ENCODE results near the gene SUCO.

DNA sequence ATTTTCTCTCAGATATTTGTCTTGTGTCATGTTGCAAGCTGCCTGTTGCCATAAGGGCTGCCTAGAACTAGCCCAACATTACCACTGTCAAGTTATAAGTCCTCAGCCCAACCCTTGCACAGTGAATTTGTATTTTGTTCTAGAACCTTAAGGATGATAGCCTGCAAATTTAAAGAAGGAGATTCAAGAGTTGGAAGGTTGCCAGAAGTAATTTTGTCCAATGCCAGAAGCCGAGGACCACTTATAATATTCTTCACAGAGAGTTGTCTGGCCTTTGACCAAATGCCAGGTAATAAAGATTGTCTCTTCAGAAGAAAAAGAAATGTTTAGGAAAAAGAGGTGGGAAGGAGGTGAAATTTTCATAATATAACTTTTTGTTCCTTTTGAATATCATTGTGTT, 40.5 kb upstream of the SUCO start:
- TF ChIP-seq FOSL2 (IDR thresholded peaks at IDR 0.05): no peak
- no peak for TF ChIP-seq FOSL2 (CRISPR knock-in tag; IDR thresholded peaks at IDR 0.05)
- TF ChIP-seq, protein P1, sequence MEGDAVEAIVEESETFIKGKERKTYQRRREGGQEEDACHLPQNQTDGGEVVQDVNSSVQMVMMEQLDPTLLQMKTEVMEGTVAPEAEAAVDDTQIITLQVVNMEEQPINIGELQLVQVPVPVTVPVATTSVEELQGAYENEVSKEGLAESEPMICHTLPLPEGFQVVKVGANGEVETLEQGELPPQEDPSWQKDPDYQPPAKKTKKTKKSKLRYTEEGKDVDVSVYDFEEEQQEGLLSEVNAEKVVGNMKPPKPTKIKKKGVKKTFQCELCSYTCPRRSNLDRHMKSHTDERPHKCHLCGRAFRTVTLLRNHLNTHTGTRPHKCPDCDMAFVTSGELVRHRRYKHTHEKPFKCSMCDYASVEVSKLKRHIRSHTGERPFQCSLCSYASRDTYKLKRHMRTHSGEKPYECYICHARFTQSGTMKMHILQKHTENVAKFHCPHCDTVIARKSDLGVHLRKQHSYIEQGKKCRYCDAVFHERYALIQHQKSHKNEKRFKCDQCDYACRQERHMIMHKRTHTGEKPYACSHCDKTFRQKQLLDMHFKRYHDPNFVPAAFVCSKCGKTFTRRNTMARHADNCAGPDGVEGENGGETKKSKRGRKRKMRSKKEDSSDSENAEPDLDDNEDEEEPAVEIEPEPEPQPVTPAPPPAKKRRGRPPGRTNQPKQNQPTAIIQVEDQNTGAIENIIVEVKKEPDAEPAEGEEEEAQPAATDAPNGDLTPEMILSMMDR (IDR thresholded peaks at IDR 0.05): no peak
- TF ChIP-seq POLR2A (IDR thresholded peaks at IDR 0.05; ENCODE audit: low read length): no peak
- TF ChIP-seq, protein P2, sequence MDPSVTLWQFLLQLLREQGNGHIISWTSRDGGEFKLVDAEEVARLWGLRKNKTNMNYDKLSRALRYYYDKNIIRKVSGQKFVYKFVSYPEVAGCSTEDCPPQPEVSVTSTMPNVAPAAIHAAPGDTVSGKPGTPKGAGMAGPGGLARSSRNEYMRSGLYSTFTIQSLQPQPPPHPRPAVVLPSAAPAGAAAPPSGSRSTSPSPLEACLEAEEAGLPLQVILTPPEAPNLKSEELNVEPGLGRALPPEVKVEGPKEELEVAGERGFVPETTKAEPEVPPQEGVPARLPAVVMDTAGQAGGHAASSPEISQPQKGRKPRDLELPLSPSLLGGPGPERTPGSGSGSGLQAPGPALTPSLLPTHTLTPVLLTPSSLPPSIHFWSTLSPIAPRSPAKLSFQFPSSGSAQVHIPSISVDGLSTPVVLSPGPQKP (IDR thresholded peaks at IDR 0.05; ENCODE audit: low read depth, low read length): no peak
- TF ChIP-seq, protein P3, sequence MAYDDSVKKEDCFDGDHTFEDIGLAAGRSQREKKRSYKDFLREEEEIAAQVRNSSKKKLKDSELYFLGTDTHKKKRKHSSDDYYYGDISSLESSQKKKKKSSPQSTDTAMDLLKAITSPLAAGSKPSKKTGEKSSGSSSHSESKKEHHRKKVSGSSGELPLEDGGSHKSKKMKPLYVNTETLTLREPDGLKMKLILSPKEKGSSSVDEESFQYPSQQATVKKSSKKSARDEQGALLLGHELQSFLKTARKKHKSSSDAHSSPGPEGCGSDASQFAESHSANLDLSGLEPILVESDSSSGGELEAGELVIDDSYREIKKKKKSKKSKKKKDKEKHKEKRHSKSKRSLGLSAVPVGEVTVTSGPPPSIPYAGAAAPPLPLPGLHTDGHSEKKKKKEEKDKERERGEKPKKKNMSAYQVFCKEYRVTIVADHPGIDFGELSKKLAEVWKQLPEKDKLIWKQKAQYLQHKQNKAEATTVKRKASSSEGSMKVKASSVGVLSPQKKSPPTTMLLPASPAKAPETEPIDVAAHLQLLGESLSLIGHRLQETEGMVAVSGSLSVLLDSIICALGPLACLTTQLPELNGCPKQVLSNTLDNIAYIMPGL (CRISPR knock-in tag; IDR thresholded peaks at IDR 0.05; ENCODE audit: borderline replicate concordance): no peak

All from A549 (cell line).